Activated T-cell treated with anti-CD3 and anti-CD28 coated beads, Interleukin-2, amount 50 U/mL, for 1 hour (primary cell): ENCODE results near the gene C10orf105.

Experiments used
- DNase-seq: peaks from one replicate; pipeline ENCODE4 v3.0.0-alpha.2; 2020

The C10orf105 gene

DNA sequence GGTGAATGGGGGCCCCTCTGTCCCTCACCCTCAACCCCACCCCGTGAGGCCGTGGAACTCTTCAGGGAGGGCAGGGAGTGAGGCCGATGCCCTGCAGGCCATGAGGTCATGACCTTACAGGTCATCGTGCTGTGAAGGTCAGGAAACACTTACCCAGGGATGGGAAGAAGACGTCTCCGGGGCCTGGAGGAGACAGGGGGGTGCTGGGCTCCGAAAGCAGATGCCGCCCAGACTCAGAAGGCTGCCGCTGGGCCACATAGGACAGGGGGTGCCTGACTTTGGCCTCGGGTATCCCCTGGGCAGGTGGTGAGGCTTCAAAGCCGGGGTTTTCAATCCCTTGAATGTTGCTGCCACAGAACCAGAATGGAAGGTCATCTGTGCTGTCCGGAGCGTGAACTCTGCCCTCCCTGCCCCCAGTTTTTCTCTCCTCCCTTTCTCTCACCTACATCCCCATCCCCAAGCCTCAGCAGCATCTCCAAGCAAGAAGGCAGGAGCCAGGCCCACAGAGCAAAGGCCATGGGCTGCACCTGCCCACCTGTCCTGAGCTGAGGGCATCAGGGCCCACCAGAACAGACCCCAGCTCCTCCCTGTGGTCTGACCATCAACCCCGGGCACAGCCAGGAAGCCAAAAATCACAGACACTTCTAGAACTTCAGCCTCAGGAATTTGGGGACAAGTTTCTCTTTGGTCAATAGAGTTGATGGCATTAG lies 32.1 kb upstream of the C10orf105 start:
- DNase-seq: no peak

DNA sequence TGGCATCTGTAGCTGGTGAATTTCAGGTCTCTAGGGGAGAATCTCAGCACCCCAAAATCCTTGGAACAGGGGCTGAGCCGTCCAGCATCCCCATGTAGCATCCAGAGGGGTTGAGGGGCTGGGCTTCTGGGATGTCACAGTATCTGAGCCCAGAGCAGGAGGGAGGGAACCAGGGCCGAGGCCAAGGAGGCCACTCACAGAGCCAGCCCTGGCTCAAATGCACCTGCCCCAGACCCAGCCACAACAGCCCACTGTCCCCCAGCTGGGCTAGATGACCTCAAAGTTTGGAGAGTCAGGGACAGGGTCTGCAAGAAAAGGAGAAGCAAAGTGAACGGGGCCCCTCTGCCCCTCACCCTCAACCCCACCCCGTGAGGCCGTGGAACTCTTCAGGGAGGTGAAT lies 31.4 kb upstream of the C10orf105 start:
- DNase-seq: no peak

DNA sequence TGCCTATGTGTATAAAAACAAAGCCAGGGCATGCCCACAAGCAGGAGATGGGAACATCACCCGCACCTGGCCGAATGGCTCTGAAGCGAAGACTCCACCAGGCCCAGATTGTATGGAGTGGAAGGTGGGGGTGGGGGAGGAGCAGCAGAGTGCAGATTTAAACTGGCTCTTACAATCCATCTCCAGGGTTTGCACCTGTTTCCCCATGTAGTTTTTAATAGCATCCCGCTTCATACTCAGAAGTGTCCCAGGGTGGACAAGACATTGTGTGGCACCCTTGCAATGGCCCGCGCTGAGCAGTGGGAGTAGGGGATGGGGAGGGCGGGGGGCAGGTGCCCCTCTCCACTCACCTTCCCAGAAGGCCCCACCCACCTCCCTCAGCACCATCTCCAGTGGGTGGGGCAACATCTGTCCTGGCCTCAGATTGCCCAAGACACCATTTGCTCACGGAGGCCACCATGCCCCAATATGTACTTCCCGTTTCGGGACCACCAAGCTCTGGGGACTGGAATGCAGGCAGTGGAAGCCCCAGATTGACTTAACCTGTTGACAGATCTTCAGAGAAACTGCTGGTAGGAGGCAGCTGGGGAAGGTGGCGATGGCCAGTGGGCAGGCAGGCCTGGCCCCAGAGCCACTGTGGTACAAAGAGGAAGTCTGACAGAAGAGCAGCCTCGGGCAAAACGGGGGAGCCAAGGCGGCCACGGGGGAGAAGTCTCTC lies 30.7 kb upstream of the C10orf105 start:
- DNase-seq: no peak

GRCh38 chr10:71749396-71749795 lies 29.8 kb upstream of the C10orf105 start:
- no peak for DNase-seq

- DNase-seq: peak; percentile 79
Observed at GRCh38 chr10:71748671-71749191, 29.2 kb upstream of the C10orf105 start.

GRCh38 chr10:71747551-71748523 lies 28.3 kb upstream of the C10orf105 start:
- no peak for DNase-seq

GRCh38 chr10:71747039-71747531 lies 27.5 kb upstream of the C10orf105 start:
- DNase-seq: no peak

GRCh38 chr10:71746344-71747037 lies 26.9 kb upstream of the C10orf105 start:
- DNase-seq: no peak

- no peak for DNase-seq
Observed at GRCh38 chr10:71745664-71746250, 26.2 kb upstream of the C10orf105 start.

- no peak for DNase-seq
Observed at GRCh38 chr10:71744897-71745663, 25.5 kb upstream of the C10orf105 start.

DNA sequence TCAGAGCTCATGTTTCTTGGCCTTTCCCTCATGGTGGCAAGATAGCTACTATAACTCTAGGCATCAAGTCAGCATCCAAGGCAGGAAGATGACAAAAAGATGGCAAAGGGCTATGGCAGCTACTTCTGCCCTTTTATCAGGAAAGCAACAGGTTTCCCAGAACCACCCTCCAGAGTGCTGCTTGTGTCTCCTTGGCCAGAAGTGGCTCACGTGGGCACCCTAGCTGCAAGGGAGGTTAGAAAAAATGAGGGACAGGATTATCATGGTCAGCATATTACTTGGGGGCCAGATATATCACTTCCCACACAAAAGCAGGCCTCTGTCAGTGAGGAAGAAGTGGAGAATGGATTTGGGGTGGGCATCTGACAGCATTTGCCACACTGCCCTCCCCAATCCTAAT lies 24.3 kb upstream of the C10orf105 start:
- DNase-seq: no peak

DNA sequence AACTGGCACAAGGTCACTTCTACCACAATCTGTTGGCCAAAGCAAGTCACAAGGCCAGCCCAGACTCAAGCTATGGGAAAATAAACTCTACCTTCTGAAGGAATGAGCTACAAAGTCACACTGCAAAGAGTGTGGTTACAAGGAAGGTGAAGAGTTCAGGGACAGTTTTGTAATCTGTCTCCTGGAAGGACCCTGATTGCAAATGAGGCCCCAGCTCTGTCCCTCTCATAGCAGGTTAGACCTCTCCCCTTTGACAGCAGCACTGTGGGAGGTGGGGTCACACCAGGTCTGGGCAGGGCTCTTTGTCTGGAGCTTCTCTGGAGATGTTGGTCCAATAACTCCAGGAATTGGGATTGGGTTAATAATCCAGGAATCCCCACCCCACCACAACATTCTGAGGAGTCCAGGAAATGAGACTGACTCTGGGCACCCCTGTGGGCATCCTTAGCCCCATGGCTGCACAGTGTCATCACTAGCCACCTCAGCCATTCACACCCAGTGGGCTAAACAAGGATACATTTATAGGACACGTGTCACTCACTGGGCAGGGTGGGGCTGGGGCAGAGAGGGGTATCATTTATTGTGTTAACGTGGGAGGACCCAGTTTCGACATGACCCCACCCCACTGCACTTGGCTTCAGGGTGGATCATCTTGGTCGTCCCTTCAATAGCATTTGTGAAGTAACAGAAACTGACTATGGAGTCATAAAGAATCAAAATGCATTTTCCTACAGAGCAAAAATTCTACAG lies 23.7 kb upstream of the C10orf105 start:
- DNase-seq: no peak

DNA sequence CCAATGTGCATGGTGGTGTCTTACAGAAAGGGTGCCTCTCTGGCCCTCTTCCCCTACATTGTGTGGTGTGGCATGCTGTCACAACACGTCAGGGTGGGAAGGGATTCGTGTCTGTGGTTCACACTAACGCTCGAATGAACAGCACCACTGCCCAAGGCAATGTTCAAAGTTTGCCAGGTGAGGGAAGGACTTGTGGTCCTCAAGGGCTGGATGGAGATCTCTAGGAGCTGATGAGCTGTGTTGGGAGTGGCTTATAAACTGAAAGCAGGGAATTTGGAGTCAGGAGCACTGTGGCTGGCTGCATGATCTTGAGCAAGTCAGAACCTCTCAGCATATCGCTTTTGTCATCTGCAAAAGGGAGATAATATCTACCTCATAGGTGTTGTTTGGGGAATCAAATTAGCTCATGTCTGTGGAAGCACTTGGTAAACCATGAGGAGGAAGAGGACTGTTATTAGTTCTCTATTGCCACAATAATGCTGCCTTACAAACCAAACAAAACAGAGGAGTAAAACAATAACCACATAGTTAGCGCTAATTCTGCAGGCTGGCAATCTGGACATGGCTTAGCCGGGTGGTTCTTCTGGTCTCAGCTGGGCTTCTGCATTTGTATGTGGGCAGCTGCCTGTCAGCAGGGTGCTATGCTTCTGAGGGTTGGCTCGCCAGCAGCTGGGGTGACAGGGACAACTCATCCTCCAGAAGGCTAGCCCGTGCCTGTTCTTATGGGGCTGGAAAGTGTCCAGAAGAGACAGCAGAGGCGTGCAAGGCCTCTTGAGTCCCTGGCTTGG lies 22.9 kb upstream of the C10orf105 start:
- peak; percentile 45 for DNase-seq

GRCh38 chr10:71741671-71742070 lies 22.1 kb upstream of the C10orf105 start:
- DNase-seq: no peak

DNA sequence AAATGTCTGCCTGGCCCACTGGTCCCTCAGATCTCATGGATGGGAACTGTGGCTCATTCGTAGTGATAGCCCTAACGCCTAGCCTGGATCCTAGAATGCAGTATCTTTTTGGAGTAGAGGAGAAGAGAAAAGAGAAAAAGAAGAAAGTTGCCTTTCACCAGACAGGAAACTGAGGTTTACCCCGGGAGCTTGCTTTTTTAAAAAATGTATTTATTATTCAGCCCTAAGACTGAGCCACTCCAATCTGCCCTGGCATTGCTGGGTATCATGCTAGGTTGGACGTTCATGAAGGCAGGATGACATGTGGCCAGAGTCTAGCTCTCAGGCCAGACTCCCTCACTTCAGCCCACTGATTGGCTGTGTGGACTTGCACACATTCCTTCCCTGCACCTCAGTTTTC lies 21.5 kb upstream of the C10orf105 start:
- no peak for DNase-seq

GRCh38 chr10:71740069-71740653 lies 20.6 kb upstream of the C10orf105 start:
- DNase-seq: no peak

GRCh38 chr10:71739358-71739900 lies 19.9 kb upstream of the C10orf105 start:
- DNase-seq: no peak

GRCh38 chr10:71737834-71738197 lies 18.2 kb upstream of the C10orf105 start:
- DNase-seq: no peak
